GM23338 (cell line): ENCODE measurements around the gene MLST8. TPM values are rescaled to one million over a fixed set of nuclear protein-coding genes. Genes with fewer than 3 reads are reported as not detected.

Source experiments
- ATAC-seq: fragments of 200-7000 bp; cut with Tn5 transposase; 3 replicates; pipeline ENCODE4 v1.9.1; 2020
- DNase-seq: peaks from one replicate; pipeline ENCODE4 v3.0.0-alpha.2; 2015; ENCODE audit warnings: low spot score
- H2AFZ ChIP-seq: fragments of 200-600 bp; sonication (generic); 2 replicates; pipeline ENCODE4 v1.8.0; 2016; ENCODE audit warnings: antibody characterized with exemption, mild to moderate bottlenecking, moderate library complexity
- H3F3A ChIP-seq: fragments of 200-600 bp; sonication (generic); replicated peaks from 2 replicates; pipeline ENCODE4 v1.8.0; 2017; ENCODE audit warnings: antibody characterized with exemption, mixed run types, low read depth
- H3K27ac ChIP-seq: fragments of 200-600 bp; sonication (generic); 2 replicates; pipeline ENCODE4 v1.6.1; 2016; ENCODE audit warnings: low read depth
- H3K27me3 ChIP-seq: fragments of 200-600 bp; sonication (generic); 2 replicates; pipeline ENCODE4 v1.8.0; 2016; ENCODE audit warnings: mild to moderate bottlenecking, mixed run types, moderate library complexity; ENCODE audit not compliant: insufficient read depth
- H3K36me3 ChIP-seq: fragments of 200-600 bp; sonication (generic); 2 replicates; pipeline ENCODE4 v1.8.0; 2016; ENCODE audit warnings: mild to moderate bottlenecking; ENCODE audit not compliant: insufficient read depth
- H3K4me1 ChIP-seq: fragments of 200-600 bp; sonication (generic); 2 replicates; pipeline ENCODE4 v1.8.0; 2016; ENCODE audit warnings: mild to moderate bottlenecking, moderate library complexity; ENCODE audit not compliant: insufficient read depth
- H3K4me2 ChIP-seq: fragments of 200-600 bp; sonication (generic); 2 replicates; pipeline ENCODE4 v1.7.1; 2017; ENCODE audit warnings: mixed run types
- H3K4me3 ChIP-seq: fragments of 200-600 bp; sonication (generic); 2 replicates; pipeline ENCODE4 v1.6.1; 2016; ENCODE audit warnings: mixed run types
- H3K79me2 ChIP-seq: fragments of 200-600 bp; sonication (generic); replicated peaks from 2 replicates; pipeline ENCODE4 v1.8.0; 2017; ENCODE audit warnings: mild to moderate bottlenecking; ENCODE audit not compliant: insufficient read depth
- H3K9me2 ChIP-seq: fragments of 200-600 bp; sonication (generic); 2 replicates; pipeline ENCODE4 v1.8.0; 2017; ENCODE audit not compliant: insufficient read depth
- H4K20me1 ChIP-seq: fragments of 200-600 bp; sonication (generic); replicated peaks from 2 replicates; pipeline ENCODE4 v1.8.0; 2017; ENCODE audit warnings: mild to moderate bottlenecking; ENCODE audit not compliant: insufficient read depth
- H3K27ac Mint-ChIP-seq: 2 replicates; pipeline ENCODE4 v1.8.0; 2020; ENCODE audit warnings: inconsistent platforms, mild to moderate bottlenecking, moderate library complexity, mixed read lengths
- H3K27me3 Mint-ChIP-seq: 3 replicates; pipeline ENCODE4 v1.8.0; 2022; ENCODE audit warnings: low read depth, mild to moderate bottlenecking, moderate library complexity, mixed read lengths, inconsistent platforms; ENCODE audit not compliant: insufficient read depth, poor library complexity
- H3K36me3 Mint-ChIP-seq: 3 replicates; pipeline ENCODE4 v1.8.0; 2021; ENCODE audit warnings: low read depth, mild to moderate bottlenecking, inconsistent platforms, moderate library complexity, mixed read lengths
- H3K4me1 Mint-ChIP-seq: 3 replicates; pipeline ENCODE4 v1.8.0; 2020; ENCODE audit warnings: mild to moderate bottlenecking, inconsistent platforms, mixed read lengths
- H3K4me3 Mint-ChIP-seq: 3 replicates; pipeline ENCODE4 v1.8.0; 2021; ENCODE audit warnings: moderate library complexity, mild to moderate bottlenecking, inconsistent platforms, mixed read lengths
- H3K9me3 Mint-ChIP-seq: 3 replicates; pipeline ENCODE4 v1.8.0; 2020; ENCODE audit warnings: moderate library complexity, mild to moderate bottlenecking, inconsistent platforms, mixed read lengths
- CREB1 ChIP-seq: fragments of 250-450 bp; sonication (Bioruptor Pico); IDR thresholded peaks from 2 replicates; pipeline ENCODE4 v1.5.0; 2020; ENCODE audit warnings: low read depth, mild to moderate bottlenecking, moderate library complexity
- ETS1 ChIP-seq: IDR thresholded peaks from 2 replicates; pipeline ENCODE4 v1.6.1; 2016; ENCODE audit warnings: antibody characterized with exemption
- EZH2 ChIP-seq: fragments of 200-600 bp; sonication (generic); IDR thresholded peaks from one replicate; pipeline ENCODE4 v1.8.0; 2017; ENCODE audit warnings: antibody characterized with exemption, mild to moderate bottlenecking, low read depth; ENCODE audit not compliant: unreplicated experiment
- EZH2phosphoT487 ChIP-seq: fragments of 200-600 bp; sonication (generic); IDR thresholded peaks from one replicate; pipeline ENCODE4 v1.8.1; 2018; ENCODE audit warnings: antibody characterized with exemption; ENCODE audit not compliant: unreplicated experiment
- JUNB ChIP-seq: IDR thresholded peaks from one replicate; pipeline ENCODE4 v1.6.1; 2016; ENCODE audit warnings: antibody characterized with exemption; ENCODE audit not compliant: unreplicated experiment
- NANOG ChIP-seq: IDR thresholded peaks from 2 replicates; pipeline ENCODE4 v1.6.1; 2016; ENCODE audit warnings: antibody characterized with exemption, borderline replicate concordance
- POLR2AphosphoS5 ChIP-seq: IDR thresholded peaks from 2 replicates; pipeline ENCODE4 v1.6.1; 2016; ENCODE audit warnings: antibody characterized with exemption, low read depth
- STAT1 ChIP-seq: IDR thresholded peaks from one replicate; pipeline ENCODE4 v1.6.1; 2016; ENCODE audit warnings: antibody characterized with exemption; ENCODE audit not compliant: unreplicated experiment
- ZNF114 ChIP-seq: fragments of 250-450 bp; sonication (Bioruptor Pico); IDR thresholded peaks from 2 replicates; pipeline ENCODE4 v1.5.0; 2020; ENCODE audit warnings: mild to moderate bottlenecking, moderate library complexity
- ZNF331 ChIP-seq: fragments of 250-450 bp; sonication (Bioruptor Pico); IDR thresholded peaks from 2 replicates; pipeline ENCODE4 v1.5.0; 2020; ENCODE audit warnings: low read depth, mild to moderate bottlenecking, moderate library complexity
- polyA plus RNA-seq: library from polyadenylated mRNA; unstranded; fragments of >200 nt; fragmentation: Nextera tagmentation; extraction: Ambion mirVana; gene quantifications from 2 replicates; pipeline ENCODE4 v1.2.1, GENCODE V29; 2016
- total RNA-seq: library from RNA; depleted of rRNA; stranded (reverse); fragments of >200 nt; shearing (Covaris generic); gene quantifications from 2 replicates; pipeline ENCODE4 v1.2.3, GENCODE V29; 2014
- TF ChIP-seq, protein P1 (sequence below), 2 experiments: fragments of 200-600 bp in 1 of 2; sonication (generic) in 1 of 2; conservative IDR thresholded peaks; 2 replicates each; pipeline versions ENCODE4 v1.5.1 to v1.6.1; 2016 to 2017; ENCODE audit warnings: antibody characterized with exemption in 2 of 2, low read depth in 2 of 2, mild to moderate bottlenecking in 2 of 2, moderate library complexity in 1 of 2
- TF ChIP-seq, protein P2 (sequence below): IDR thresholded peaks from one replicate; pipeline ENCODE4 v1.6.1; 2018; ENCODE audit warnings: antibody characterized with exemption; ENCODE audit not compliant: unreplicated experiment
- TF ChIP-seq, protein P3 (sequence below): fragments of 250-450 bp; sonication (Bioruptor Pico); IDR thresholded peaks from 2 replicates; pipeline ENCODE4 v1.5.0; 2020; ENCODE audit warnings: mild to moderate bottlenecking, moderate library complexity

Gene MLST8
- total and polyA plus RNA-seq, 2 experiments from 2014 or later = 58.8 to 138 TPM

- no peaks in the 10 kb centered on the region for H3K4me1 ChIP-seq
- DNase-seq = no peak
- no peaks in the 10 kb centered on the region; the same call in none of the 2 replicates for H4K20me1 ChIP-seq
- no peak overlapping the region; the same call in 2 of the 3 replicates for H3K4me3 Mint-ChIP-seq
- H3K4me2 ChIP-seq = no peak overlapping the region
- H3K9me3 Mint-ChIP-seq = no peaks in the 10 kb centered on the region; the same call in 2 of the 3 replicates
- H3K27me3 Mint-ChIP-seq = peaks cover 16% of the 10 kb centered on the region
- peaks cover 4% of the 10 kb centered on the region; the same call in 1 of the 2 replicates for H3K36me3 ChIP-seq
- no peaks in the 10 kb centered on the region for H3K27me3 ChIP-seq
- H3K27ac ChIP-seq = no peak overlapping the region
- ATAC-seq = no peak
- H3K9me2 ChIP-seq = no peaks in the 10 kb centered on the region
- H3K4me3 ChIP-seq = no peak overlapping the region
- H3K79me2 ChIP-seq = peaks cover 19% of the 10 kb centered on the region
- H3F3A ChIP-seq = peaks cover 13% of the 10 kb centered on the region; the same call in 1 of the 2 replicates
- TF ChIP-seq JUNB (no peak), EZH2 (no peak), STAT1 (no peak), POLR2AphosphoS5 (no peak), CREB1 (CRISPR knock-in tag) (no peak), EZH2phosphoT487 (no peak), ETS1 (no peak), ZNF331 (no peak), ZNF114 (CRISPR knock-in tag) (no peak), NANOG (no peak)
- TF ChIP-seq, protein P1, sequence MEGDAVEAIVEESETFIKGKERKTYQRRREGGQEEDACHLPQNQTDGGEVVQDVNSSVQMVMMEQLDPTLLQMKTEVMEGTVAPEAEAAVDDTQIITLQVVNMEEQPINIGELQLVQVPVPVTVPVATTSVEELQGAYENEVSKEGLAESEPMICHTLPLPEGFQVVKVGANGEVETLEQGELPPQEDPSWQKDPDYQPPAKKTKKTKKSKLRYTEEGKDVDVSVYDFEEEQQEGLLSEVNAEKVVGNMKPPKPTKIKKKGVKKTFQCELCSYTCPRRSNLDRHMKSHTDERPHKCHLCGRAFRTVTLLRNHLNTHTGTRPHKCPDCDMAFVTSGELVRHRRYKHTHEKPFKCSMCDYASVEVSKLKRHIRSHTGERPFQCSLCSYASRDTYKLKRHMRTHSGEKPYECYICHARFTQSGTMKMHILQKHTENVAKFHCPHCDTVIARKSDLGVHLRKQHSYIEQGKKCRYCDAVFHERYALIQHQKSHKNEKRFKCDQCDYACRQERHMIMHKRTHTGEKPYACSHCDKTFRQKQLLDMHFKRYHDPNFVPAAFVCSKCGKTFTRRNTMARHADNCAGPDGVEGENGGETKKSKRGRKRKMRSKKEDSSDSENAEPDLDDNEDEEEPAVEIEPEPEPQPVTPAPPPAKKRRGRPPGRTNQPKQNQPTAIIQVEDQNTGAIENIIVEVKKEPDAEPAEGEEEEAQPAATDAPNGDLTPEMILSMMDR (conservative IDR thresholded peaks at IDR 0.05; ENCODE audit: low read depth in 2 of 2) = no peak
- TF ChIP-seq, protein P2, sequence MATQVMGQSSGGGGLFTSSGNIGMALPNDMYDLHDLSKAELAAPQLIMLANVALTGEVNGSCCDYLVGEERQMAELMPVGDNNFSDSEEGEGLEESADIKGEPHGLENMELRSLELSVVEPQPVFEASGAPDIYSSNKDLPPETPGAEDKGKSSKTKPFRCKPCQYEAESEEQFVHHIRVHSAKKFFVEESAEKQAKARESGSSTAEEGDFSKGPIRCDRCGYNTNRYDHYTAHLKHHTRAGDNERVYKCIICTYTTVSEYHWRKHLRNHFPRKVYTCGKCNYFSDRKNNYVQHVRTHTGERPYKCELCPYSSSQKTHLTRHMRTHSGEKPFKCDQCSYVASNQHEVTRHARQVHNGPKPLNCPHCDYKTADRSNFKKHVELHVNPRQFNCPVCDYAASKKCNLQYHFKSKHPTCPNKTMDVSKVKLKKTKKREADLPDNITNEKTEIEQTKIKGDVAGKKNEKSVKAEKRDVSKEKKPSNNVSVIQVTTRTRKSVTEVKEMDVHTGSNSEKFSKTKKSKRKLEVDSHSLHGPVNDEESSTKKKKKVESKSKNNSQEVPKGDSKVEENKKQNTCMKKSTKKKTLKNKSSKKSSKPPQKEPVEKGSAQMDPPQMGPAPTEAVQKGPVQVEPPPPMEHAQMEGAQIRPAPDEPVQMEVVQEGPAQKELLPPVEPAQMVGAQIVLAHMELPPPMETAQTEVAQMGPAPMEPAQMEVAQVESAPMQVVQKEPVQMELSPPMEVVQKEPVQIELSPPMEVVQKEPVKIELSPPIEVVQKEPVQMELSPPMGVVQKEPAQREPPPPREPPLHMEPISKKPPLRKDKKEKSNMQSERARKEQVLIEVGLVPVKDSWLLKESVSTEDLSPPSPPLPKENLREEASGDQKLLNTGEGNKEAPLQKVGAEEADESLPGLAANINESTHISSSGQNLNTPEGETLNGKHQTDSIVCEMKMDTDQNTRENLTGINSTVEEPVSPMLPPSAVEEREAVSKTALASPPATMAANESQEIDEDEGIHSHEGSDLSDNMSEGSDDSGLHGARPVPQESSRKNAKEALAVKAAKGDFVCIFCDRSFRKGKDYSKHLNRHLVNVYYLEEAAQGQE = no peak
- TF ChIP-seq, protein P3, sequence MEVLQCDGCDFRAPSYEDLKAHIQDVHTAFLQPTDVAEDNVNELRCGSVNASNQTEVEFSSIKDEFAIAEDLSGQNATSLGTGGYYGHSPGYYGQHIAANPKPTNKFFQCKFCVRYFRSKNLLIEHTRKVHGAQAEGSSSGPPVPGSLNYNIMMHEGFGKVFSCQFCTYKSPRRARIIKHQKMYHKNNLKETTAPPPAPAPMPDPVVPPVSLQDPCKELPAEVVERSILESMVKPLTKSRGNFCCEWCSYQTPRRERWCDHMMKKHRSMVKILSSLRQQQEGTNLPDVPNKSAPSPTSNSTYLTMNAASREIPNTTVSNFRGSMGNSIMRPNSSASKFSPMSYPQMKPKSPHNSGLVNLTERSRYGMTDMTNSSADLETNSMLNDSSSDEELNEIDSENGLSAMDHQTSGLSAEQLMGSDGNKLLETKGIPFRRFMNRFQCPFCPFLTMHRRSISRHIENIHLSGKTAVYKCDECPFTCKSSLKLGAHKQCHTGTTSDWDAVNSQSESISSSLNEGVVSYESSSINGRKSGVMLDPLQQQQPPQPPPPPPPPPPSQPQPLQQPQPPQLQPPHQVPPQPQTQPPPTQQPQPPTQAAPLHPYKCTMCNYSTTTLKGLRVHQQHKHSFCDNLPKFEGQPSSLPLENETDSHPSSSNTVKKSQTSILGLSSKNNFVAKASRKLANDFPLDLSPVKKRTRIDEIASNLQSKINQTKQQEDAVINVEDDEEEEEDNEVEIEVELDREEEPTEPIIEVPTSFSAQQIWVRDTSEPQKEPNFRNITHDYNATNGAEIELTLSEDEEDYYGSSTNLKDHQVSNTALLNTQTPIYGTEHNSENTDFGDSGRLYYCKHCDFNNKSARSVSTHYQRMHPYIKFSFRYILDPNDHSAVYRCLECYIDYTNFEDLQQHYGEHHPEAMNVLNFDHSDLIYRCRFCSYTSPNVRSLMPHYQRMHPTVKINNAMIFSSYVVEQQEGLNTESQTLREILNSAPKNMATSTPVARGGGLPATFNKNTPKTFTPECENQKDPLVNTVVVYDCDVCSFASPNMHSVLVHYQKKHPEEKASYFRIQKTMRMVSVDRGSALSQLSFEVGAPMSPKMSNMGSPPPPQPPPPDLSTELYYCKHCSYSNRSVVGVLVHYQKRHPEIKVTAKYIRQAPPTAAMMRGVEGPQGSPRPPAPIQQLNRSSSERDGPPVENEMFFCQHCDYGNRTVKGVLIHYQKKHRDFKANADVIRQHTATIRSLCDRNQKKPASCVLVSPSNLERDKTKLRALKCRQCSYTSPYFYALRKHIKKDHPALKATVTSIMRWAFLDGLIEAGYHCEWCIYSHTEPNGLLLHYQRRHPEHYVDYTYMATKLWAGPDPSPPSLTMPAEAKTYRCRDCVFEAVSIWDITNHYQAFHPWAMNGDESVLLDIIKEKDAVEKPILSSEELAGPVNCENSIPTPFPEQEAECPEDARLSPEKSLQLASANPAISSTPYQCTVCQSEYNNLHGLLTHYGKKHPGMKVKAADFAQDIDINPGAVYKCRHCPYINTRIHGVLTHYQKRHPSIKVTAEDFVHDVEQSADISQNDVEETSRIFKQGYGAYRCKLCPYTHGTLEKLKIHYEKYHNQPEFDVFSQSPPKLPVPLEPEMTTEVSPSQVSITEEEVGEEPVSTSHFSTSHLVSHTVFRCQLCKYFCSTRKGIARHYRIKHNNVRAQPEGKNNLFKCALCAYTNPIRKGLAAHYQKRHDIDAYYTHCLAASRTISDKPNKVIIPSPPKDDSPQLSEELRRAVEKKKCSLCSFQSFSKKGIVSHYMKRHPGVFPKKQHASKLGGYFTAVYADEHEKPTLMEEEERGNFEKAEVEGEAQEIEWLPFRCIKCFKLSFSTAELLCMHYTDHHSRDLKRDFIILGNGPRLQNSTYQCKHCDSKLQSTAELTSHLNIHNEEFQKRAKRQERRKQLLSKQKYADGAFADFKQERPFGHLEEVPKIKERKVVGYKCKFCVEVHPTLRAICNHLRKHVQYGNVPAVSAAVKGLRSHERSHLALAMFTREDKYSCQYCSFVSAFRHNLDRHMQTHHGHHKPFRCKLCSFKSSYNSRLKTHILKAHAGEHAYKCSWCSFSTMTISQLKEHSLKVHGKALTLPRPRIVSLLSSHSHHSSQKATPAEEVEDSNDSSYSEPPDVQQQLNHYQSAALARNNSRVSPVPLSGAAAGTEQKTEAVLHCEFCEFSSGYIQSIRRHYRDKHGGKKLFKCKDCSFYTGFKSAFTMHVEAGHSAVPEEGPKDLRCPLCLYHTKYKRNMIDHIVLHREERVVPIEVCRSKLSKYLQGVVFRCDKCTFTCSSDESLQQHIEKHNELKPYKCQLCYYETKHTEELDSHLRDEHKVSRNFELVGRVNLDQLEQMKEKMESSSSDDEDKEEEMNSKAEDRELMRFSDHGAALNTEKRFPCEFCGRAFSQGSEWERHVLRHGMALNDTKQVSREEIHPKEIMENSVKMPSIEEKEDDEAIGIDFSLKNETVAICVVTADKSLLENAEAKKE (CRISPR knock-in tag) = no peak
- H2AFZ ChIP-seq = no peak overlapping the region
- peaks cover 2% of the 10 kb centered on the region; the same call in 2 of the 3 replicates for H3K4me1 Mint-ChIP-seq
- H3K27ac Mint-ChIP-seq = no peak overlapping the region
- peaks cover 34% of the 10 kb centered on the region for H3K36me3 Mint-ChIP-seq
Measured at GRCh38 chr16:2166263-2167067, 38.8 kb upstream of the MLST8 start.
